Left renal cortex interstitium (tissue), 4 donors: Measurements from ENCODE around the gene CUL9. TPM values are rescaled to one million over a fixed set of nuclear protein-coding genes. Genes with fewer than 3 reads are reported as not detected.

Experiments
- DNase-seq, 4 donors: peaks; one replicate each; pipeline ENCODE4 v3.0.0-alpha.2; 2013; ENCODE audit warnings: low read depth in 4 of 4, low spot score in 2 of 4, missing footprints in 1 of 4
- polyA plus RNA-seq, 4 donors: library from polyadenylated mRNA; unstranded; fragments of 120-200 nt; gene quantifications; one replicate each; pipeline ENCODE4 v1.2.1, GENCODE V29; 2013; ENCODE audit not compliant: insufficient read length in 4 of 4

Gene CUL9
- polyA plus RNA-seq, 4 donors: 27.5 to 52.0 (median 39.8) TPM

DNA sequence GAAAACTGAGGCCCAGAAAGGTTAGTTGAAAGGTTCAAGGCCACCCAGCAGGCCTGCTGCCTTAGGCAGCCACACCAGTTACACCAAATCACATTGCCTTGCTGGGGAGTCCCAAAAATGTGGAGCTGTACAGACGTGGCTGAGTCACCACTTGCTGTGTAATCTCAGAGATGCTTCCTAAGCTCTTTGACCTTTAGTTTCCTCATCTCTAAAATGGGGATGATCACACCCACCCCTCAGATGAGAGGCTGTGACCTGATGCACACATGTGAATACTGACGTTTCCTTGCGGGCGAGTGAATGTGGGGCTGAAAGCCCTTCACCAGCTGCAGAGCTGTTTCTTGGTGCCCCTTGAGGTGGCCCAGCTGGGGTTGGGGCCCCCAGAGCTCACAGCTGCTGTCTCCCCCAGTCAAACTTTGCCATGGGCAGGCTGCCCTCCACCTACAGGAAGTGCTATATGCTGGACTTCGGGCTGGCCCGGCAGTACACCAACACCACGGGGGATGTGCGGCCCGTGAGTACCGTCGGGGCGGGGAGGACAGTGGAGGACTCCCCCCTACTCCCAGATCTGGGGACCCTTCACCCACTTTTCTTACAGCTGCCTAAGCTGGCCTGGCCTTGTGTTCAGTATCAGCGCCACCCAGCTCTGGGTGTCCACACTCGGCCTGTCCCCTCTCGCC, 72.3 kb downstream of the CUL9 start:
- DNase-seq: no peak

DNA sequence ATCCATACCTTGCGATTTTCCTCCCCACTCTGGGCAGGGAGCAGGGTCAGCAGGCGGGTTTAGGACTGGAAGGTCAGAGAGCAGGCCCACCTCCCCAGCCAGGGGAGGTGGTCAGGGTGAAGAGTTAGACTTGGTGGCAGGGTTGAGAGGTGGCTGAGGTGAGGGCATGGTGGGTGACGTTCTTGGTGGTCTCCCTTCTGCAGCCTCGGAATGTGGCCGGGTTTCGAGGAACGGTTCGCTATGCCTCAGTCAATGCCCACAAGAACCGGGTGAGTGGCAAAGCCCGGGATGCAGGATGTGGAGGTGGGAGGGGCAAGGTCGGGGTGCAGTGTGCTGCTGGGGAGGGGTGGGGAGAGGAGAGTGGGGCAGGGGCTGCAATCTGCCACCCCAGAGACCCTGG, 72.8 kb downstream of the CUL9 start:
- DNase-seq: no peak

DNA sequence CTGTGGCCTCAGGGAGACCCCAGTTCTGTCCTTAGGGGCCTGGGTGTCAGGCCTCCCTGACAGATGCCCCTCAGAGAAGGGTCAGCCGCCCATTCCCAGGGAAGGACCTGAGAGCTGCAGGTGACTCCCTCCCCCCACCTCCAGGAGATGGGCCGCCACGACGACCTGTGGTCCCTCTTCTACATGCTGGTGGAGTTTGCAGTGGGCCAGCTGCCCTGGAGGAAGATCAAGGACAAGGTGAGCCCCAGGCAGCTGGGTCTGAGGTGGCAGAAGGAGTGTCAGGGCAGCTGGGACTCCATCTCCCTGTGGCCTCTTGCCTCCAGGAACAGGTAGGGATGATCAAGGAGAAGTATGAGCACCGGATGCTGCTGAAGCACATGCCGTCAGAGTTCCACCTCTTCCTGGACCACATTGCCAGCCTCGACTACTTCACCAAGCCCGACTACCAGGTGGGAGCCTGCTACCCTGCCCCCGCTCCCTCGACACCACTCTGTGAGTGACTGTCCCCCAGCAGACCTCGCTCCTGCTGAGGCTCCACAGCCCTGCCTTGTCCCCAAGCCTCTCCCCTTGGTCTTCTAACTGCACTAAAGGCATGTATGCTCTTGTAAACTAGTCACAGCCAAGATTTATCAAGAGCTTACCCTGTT, 73.5 kb downstream of the CUL9 start:
- no peak for DNase-seq

DNA sequence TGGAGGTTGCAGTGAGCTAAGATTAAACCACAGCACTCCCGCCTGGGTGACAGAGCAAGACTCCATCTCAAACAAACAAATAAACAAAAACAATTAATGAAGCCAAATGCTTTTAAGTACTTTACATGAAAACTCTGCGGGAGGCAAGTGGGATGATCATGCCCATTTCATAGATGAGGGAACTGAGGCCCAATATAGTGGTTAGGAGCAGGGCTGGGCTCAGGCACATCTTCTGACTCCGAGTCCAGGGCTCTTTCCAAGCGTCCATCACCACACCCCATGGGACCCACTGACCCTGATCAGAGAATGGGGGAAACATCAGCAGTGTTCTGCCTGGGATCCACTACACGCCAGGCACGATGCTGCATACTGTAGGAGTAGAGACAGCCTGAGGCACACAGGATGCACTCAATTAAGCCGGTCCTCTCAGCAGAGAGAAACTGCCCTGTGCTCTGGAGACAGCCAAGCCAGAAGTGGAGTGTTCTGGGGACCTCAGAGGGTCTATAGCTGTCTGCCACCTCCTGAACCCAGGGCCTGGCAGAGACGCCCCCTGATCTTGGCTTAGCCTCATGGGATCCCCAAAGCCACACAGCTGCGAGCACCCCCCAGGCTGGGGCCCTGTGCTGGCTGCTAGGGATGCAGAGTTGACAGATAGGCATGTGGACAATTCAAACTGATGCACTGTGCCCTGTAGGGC, 74.8 kb downstream of the CUL9 start:
- no peak for DNase-seq

DNA sequence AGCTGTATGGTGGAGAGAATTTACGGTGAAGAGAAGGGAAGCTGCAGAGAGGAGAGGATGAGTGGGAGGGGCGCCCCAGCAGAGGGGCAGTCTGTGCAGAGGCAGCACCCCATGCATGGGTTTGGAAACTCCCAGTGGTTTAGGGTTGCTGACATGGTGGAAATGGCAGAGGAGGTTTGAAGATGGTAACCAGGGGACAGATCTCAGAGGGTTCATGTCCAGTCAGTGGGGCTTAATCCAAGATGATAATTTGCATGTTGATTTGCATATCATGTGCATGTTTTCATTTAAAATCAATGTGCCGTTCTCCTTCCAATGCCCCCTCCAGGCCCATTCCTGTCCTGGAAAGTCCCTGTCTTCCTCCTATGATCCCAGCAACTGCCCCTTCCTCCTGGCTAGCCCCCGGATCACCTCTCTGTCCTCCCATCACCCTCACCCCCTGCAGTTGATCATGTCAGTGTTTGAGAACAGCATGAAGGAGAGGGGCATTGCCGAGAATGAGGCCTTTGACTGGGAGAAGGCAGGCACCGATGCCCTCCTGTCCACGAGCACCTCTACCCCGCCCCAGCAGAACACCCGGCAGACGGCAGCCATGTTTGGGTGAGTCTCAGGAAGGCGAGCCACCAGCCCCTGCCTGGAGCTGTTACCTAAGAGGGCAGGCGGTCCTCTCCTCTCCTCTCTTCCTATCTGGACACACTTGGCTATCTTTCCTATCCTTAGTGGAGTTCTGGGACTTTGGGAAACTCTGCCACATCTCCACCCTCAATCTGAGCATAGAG, 75.6 kb downstream of the CUL9 start:
- no peak for DNase-seq

DNA sequence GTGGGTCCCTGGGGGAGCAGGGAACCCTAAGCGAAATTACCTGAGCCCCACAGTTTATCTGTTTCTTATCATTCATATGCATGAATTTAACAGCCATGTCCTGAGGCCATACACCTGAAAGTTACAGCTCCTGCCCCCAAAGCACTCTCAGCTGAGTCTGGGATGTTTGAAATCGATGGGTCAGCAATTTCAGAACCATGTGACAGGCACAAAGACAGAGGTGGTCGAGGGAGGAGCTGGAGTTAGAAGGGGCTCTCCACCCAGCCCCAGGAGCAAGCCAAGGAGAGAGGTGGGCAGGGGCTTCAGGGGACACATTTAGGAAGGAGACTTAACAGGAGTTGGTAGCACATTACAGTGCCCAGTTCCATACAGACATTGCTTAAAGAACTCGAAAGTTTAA, 76.2 kb downstream of the CUL9 start:
- no peak for DNase-seq

DNA sequence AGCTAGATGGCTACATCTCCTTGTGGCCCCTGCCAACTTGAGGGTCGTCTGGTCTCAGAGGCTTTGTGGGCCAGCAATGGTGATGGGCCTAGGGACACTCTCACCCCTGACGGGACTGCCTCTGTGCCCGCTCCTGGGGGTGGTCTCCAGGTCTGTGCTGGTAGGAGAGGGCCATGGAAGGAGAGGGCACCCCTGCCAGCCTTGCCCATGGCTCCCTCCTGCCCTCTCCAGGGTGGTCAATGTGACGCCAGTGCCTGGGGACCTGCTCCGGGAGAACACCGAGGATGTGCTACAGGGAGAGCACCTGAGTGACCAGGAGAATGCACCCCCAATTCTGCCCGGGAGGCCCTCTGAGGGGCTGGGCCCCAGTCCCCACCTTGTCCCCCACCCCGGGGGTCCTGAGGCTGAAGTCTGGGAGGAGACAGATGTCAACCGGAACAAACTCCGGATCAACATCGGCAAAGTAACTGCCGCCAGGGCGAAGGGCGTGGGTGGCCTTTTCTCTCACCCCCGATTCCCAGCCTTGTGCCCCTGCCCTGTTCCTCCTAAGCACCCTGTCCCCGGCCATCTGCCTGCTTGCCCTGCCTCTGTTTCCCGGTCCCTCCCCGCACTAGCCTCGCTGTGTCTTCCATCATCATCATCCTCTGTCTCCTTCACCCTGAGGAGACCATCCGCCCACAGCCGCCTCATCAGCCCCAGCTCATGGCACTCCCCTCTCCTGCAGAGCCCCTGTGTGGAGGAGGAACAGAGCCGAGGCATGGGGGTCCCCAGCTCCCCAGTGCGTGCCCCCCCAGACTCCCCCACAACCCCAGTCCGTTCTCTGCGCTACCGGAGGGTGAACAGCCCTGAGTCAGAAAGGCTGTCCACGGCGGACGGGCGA, 77.1 kb downstream of the CUL9 start:
- no peak for DNase-seq

DNA sequence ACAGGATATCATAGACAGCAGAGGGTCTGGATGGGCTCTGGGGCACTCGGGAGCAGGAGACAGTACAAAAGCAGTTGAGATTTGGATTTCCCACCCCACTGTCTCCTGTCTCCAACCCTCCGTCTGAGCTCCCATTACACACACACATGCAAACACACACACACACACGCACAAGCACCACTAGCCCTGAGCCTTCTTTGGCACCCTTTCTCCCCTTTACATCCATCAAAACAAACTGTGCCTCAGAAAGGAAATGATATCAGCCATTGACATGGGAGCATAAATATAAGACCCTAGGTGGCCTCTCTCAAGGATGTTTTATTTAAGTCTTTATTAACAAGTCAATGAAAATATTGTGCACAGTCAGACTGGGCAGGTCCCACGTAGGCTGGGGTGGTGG, 78.8 kb downstream of the CUL9 start:
- no peak for DNase-seq

DNA sequence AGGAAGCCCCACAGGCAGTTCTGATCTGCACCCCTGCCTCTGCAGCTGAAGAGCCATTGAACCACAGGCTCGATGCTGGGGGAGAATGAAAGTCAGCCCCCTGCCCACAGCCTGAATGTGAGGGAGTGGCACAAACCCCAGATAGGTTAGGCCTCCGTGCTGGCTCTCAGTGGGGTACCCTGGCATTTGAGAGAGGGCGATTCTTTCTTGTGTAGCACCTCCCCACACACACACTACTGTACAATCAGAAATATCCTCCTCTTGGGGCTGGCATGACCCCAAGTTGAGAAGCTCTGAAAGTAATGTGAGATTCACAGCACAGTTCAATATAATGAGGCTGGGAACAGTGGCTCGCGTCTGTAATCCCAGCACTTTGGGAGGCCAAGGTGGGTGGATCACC, 79.2 kb downstream of the CUL9 start:
- DNase-seq: no peak

DNA sequence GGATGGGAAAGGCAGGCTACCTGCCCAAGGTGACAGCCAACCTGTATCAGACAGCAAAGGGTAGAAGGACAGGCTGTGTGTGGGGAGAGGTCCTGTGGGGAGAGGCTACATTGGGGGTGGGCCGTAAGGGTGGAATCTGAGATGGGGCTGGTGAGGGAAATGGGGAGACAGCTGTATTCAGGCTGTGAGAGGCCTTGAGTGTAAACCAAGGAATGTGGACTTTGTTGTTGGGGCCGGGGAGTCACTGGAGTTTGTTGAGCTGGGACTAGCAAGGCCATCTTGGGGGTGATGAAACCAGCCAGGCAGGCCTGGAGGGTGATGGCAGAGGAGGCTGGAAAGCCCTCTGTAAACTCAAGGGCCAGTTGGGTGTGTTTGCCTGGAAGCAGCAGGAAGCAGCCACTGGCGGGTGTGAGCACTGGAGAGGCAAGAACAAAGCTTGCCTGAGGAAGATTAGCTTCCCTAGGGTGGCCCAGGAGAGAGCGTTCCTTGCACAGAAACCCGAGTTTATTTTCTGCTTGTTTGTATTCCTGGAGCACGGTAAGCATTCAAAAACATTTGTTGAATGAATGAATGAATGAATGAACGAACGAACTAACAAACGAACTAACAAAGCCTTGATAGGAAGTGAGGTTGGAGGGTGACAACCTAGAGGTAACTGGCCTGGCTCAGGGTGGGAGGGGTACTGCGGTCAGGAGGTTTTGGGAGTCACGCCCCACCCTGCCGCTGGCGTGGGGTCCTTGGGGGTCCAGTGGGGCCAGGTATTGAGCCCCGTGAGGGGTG, 80.2 kb downstream of the CUL9 start:
- no peak for DNase-seq

DNA sequence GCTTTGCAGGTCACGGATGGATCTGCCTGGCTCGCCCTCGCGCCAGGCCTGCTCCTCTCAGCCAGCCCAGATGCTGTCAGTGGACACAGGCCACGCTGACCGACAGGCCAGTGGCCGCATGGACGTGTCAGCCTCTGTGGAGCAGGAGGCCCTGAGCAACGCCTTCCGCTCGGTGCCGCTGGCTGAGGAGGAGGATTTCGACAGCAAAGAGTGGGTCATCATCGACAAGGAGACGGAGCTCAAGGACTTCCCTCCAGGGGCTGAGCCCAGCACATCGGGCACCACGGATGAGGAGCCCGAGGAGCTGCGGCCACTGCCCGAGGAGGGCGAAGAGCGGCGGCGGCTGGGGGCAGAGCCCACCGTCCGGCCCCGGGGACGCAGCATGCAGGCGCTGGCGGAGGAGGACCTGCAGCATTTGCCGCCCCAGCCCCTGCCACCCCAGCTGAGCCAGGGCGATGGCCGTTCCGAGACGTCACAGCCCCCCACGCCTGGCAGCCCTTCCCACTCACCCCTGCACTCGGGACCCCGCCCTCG, 80.9 kb downstream of the CUL9 start:
- DNase-seq: no peak

DNA sequence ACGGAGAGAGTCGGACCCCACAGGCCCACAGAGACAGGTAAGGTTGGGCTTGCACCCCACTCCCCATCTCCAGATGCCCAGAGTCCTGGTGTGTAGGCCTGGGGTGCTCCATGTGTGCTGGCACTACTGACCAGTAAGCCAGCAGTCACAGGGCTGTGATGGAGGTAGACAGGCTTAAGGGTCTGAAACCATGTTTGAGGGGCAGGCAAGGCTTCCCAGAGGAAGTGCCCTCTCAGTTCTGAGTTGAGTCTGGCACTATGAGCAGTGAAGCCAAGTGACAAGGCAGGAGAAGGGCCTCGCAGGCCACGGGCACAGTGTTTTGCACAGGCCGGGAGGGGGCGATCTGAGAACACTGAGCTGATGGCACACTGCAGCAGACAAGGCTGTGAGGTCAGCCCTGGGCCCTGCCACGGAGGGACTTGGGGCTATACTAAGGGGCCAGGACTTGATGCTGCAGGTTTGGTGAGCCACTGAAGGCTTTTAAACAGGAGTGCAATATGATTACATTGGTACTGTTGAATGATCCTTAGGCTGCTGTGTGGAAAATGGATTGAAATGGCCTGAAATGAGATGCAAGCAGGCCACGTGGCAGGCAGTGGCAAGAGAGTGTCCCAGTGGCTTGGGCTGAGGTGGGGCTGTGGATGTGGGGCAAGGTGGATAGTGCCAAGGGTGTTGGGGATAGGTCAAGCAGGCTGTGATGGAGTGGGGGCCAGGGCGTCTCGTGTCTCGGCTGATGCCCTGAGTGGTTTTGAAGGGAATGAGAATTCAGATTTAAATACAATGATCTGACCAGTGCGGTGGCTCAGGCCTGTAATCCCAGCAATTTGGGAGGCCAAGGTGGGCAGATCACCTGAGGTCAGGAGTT, 81.5 kb downstream of the CUL9 start:
- DNase-seq: no peak

DNA sequence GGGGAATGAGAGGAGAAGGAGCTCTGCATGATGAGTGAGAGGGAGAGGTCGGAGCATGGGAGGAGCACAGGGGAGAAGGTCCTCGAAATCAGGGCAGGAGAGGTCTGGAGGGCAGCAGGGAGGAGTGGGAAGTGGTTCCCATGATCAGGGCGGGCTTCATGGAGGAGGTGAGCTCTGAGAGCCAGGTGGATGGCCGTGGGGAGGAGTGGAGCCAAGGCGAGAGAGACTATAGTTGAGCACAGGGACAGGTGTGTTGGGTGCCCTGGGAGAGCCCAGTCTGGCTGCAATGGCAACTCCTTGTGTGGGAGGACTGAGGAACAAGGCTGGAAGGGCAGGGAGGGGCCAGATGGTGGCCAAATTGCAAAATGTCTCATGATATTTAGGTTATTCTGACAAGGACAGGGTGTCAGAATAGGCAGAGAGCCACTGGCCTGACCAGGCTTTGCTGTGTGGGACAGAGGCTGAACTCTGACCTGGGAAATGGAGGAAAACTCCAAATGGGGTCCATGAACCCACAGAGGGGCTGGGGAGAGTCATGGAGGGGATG, 82.7 kb downstream of the CUL9 start:
- DNase-seq: no peak

DNA sequence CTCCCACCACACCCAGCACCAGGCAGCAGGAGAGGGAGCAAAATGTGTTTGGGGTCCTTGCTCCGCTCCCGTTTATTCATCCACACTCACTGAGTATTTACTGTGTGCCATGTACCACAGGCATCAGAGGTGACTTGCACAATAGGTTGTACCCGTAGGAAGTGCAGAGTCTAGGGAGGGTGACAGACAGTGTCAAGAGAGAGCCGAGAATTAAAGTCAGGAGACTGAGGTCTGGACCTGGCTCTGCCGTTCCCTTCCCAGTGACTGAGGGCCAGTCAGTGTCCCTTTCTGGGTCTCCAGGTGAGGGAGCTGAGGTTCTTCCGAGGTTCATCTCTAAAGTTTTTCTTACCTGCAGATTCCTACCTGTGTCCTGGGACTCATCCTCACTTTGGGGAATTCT, 83.6 kb downstream of the CUL9 start:
- no peak for DNase-seq

DNA sequence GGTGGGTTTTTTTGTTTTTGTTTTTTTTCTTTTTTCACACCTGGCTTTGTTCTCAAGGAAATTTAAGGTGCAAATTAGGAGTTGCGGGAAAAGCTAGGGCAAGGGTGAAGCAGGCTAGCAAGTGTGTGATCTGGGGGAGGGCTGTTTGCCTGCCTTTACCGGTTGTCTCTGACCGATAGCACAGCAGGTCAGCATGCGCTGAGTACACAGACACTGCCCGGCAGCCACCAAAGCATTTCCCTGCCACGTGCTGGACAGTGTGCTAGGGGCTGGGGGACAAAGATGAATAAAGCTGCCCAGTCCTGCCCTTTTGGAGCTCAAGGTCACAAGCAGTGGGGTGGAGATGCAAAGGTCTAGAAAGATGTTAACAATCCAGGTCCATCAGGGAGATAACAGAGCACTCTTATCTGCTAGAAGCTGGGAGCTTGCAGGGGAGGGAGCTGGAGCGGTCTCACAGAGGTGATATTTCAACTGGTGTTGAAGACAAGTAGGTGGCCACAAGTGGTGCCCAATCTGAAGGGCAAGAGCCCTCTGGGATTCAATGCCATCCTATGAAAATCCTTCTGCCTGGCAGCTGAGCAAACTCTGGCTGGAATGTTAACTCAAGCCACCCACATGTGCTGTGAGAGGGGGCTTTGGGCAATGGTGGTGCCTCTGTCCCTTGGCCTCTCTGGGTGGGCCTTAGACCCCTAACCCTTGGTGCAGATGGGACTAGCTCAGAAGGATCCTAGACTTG, 85.8 kb downstream of the CUL9 start:
- no peak for DNase-seq

DNA sequence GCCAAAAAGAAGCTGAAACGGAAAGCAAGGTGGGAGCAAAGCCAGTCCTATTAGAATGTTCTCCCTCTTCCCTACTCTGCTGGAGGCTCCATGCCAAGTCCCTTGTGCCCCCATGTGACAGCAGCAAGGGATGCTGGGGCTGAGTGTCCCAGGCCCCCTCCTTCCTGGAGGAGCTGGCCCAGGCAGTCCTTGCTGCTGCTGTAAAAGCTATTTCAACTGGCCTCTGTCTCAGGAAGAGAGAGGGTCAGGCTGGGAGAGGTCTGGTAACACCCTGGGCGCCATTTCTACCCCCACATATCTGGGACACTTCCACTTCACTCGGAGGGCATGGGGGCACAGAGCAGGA, 86.3 kb downstream of the CUL9 start:
- DNase-seq: no peak

DNA sequence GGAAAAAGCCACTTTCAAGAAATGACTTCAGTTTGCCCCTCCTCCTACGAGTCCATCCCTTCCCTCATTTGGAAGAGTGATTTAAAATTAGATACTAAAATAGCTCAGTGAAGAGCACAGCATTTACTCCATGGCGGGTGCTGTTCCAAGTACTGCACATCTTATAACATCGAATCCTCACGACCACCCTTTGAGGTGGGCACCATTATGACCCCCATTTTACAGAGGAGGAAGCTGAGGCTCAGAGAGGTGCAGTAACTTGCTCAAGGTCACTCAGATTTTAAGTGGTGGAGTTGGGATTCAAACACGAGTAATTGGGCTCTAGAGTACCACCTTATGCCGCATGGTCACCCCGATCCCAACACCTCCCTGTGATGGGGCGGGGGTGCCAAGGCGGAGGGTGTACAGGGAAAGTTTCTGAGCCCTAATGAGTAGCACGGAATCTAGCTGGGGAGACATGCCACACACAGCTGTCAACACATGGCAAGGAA, 86.8 kb downstream of the CUL9 start:
- no peak for DNase-seq
